Lung microvascular endothelial cell (primary cell): ENCODE results near the gene PDHX. TPM values are rescaled to one million over a fixed set of nuclear protein-coding genes. Genes with fewer than 3 reads are reported as not detected.

ENCODE experiments used
- DNase-seq, 2 donors: peaks; one replicate each; pipeline versions ENCODE4 v3.0.0 to v3.0.0-alpha.2; 2010; ENCODE audit warnings: low read depth in 2 of 2
- total RNA-seq: library from RNA; depleted of rRNA; stranded (reverse); fragments of >200 nt; gene quantifications from 2 replicates; pipeline ENCODE4 v1.2.1, GENCODE V29; 2014

PDHX gene
- total RNA-seq, 1 donor from 2014 or later: 17.7 TPM

DNA sequence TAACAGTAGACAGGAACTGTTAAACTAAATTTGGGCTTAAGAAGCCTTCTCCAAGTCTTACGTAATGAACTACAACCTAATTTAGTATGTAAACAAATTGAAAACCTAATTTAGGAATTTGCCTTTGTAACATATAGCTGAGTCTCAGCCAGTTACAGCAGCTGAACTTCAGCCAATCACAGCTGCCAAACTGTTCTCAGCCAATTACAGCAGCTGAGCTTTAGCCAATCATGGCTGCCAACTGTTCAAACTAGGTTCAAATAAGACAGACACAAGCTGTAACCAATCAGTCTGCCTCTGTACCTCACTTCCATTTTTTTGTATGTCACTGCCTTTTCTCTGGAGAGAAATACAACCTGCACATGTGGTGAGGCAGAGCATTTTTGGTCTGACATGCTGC, 127.5 kb downstream of the PDHX start:
- no peak for DNase-seq

DNA sequence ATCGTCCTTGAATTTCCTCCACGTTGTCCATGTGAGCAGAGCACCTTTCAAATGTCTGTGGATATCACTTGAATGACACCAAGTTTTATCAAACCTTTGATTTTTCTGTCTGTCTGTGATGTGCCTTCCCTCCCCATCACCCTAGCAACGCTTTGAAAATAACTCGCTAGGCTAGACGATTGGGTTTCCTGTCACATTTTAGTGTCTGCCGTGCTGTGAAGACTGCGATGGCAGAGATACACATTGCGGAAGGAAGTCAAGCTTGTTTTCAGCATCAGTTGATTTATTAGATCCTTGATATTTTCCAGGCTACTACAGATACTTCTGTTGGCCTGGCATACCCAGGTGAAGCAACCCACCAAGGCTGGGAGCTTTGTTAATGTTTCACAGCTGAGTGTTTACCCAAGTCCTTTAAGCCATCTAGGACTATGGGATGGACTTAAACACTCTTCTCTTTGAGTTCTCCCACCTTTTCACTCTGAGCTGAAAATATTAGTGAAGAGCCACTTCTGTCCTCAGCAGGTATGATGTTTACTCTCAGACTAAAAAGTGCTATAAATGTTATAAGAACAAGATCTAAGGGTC, 128.9 kb downstream of the PDHX start:
- DNase-seq: peak; percentile 59 to 79

Other genes starting within 250 kb of the PDHX start
- gene APIP, start 239 bp upstream of the PDHX start, total RNA-seq: 13.5 and 13.9 TPM in 2 replicates
- gene CD44, start 222.6 kb downstream of the PDHX start, total RNA-seq: 0.79 and 15.7 TPM in 2 replicates